Fibroblast of lung (primary cell): ENCODE measurements around the gene LPP.

Experiments
- EZH2 ChIP-seq: IDR thresholded peaks from 2 replicates; pipeline ENCODE4 v1.5.1; 2012; ENCODE audit warnings: low read length, control low read depth, mild to moderate bottlenecking; ENCODE audit errors: missing control alignments
- TF ChIP-seq, protein P1 (sequence below), 2 donors: IDR thresholded peaks in 1 of 2; conservative IDR thresholded peaks in 1 of 2; 1 replicate in 1 of 2; 2 replicates in 1 of 2; pipeline ENCODE4 v1.5.1; 2011 to 2012; ENCODE audit warnings: low read length in 2 of 2, control low read depth in 1 of 2, inconsistent platforms in 1 of 2, low read depth in 1 of 2, mild to moderate bottlenecking in 1 of 2

DNA sequence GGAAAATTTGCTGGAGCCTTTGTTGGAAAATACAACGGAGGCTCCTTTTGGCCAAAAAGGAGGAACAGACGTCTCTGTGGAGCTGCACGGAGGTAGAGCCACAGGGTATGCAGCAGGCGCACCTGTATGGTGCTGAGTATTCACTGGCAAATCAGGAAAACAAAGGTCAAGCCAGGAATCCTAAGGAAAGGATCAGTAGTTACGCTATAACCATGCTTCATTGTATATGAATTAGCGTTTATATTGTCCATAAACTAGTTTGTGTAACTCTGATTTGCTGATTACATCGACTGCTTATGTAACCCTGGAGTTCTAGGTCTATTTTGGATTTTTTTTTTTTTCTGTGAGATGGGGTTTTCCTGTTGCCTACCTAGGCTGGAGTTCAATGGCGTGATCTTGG lies 45.4 kb downstream of the LPP start:
- TF ChIP-seq, protein P1, sequence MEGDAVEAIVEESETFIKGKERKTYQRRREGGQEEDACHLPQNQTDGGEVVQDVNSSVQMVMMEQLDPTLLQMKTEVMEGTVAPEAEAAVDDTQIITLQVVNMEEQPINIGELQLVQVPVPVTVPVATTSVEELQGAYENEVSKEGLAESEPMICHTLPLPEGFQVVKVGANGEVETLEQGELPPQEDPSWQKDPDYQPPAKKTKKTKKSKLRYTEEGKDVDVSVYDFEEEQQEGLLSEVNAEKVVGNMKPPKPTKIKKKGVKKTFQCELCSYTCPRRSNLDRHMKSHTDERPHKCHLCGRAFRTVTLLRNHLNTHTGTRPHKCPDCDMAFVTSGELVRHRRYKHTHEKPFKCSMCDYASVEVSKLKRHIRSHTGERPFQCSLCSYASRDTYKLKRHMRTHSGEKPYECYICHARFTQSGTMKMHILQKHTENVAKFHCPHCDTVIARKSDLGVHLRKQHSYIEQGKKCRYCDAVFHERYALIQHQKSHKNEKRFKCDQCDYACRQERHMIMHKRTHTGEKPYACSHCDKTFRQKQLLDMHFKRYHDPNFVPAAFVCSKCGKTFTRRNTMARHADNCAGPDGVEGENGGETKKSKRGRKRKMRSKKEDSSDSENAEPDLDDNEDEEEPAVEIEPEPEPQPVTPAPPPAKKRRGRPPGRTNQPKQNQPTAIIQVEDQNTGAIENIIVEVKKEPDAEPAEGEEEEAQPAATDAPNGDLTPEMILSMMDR (conservative IDR thresholded peaks at IDR 0.05 in 1 of 2, IDR thresholded peaks at IDR 0.05 in 1 of 2; ENCODE audit: low read depth in 1 of 2, low read length in 2 of 2): no peak
- no peak for TF ChIP-seq EZH2
